Activated T-helper 1 cell treated with anti-CD3 and anti-CD28 coated beads, Interleukin-12 subunit alpha, Interleukin-12 subunit beta, Interleukin-2, Interleukin-4 antibody, amounts not matched to agents 30 ng/mL and 10 ng/mL and 1 ng/mL, durations not matched to agents 14 hours and 24 hours and 36 hours (primary cell): ENCODE results near the gene PITPNM2. TPM values are rescaled to one million over a fixed set of nuclear protein-coding genes. Genes with fewer than 3 reads are reported as not detected.
"Not testable (repeated sequence)": the region's sequence is repeated elsewhere in the genome, so short reads cannot be mapped to it uniquely, and the experiment has no call there.

Source experiments
- DNase-seq: peaks from one replicate; pipeline ENCODE4 v3.0.0; 2021; ENCODE audit warnings: low spot score
- H3K27ac Mint-ChIP-seq: one replicate; pipeline ENCODE4 v1.8.0; 2021; ENCODE audit warnings: mild to moderate bottlenecking, mixed read lengths
- H3K27me3 Mint-ChIP-seq: one replicate; pipeline ENCODE4 v1.8.0; 2022; ENCODE audit warnings: mild to moderate bottlenecking, moderate library complexity, mixed read lengths; ENCODE audit not compliant: insufficient read depth
- H3K36me3 Mint-ChIP-seq: one replicate; pipeline ENCODE4 v1.8.0; 2021; ENCODE audit warnings: low read depth, mixed read lengths
- H3K4me1 Mint-ChIP-seq: one replicate; pipeline ENCODE4 v1.8.0; 2021; ENCODE audit warnings: low read depth, mixed read lengths
- H3K4me3 Mint-ChIP-seq: one replicate; pipeline ENCODE4 v1.8.0; 2021; ENCODE audit warnings: mild to moderate bottlenecking, moderate library complexity, mixed read lengths
- H3K9me3 Mint-ChIP-seq: one replicate; pipeline ENCODE4 v1.8.0; 2021; ENCODE audit warnings: mixed read lengths
- intact Hi-C: fragments of 100-400 bp; cut with micrococcal nuclease; formaldehyde crosslinking; loops from one replicate; pipeline ENCODE4 v1.15.1; 2024
- total RNA-seq: library from RNA; stranded (reverse); gene quantifications from 2 replicates; pipeline ENCODE4 v1.2.3, GENCODE V29; 2022

Gene PITPNM2
- total RNA-seq, 1 donor from 2014 or later = 22.3 TPM

DNA sequence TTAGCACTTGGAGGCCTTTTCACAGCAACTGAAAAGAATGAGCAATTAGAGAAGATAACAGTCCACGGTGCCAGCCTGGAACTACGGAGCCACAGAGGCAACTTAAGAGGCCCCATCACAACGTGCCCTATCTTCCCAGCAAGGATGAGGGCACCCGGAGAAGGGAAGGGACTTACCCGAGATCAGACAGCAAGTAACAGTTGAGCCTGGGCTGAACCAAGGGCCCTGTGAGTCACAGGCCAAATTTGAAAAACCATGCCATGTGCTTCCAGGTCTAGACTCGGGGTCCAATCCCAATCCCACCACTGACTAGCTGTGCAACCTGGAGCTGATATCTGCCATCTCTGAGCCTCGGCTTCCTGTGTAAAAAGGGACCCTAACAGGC, 42.2 kb downstream of the PITPNM2 start:
- Mint-ChIP-seq H3K27ac (peak overlapping the region; percentile 31), H3K27me3 (no peaks in the 10 kb centered on the region), H3K36me3 (peaks cover 14% of the 10 kb centered on the region), H3K9me3 (no peaks in the 10 kb centered on the region), H3K4me3 (no peak overlapping the region), H3K4me1 (peaks cover 42% of the 10 kb centered on the region)
- intact Hi-C loops = no loop called here
- DNase-seq = no peak

DNA sequence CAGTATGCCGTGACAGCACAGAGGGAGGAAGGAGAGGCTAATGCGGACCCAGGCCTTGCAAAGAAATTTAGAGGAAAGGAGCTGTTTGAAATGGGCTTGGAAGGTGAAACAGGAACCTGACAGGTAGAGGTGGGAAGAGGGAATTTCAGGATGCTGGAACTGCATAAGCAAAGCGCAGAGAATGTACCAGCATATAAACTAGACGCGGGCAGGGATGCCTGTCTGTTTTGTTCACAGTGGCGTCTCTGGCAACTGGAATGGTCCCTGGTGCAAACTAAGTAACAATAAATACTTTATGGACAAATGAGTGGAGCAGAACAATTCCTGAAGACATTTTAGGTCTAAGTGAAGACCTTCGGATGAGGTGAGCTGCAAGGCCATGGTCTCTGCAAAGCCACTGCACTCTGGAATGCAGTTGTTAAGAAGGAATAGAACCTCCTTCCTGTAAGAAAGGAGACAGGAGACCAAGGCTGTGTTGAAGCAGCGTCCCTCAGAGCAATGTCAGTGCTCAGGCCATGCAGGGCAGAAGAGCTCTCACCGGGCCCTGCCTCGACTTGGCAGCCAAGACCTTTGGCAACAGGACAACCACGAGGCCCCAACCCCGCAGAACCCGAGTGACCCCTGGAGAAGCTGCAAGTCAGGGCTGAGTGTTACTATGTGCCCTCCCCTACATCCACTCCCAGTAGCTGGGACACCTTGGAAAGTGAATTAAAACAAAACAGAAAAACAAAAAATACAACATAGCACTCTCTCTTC, 42.8 kb downstream of the PITPNM2 start:
- peak overlapping the region; percentile 13 for H3K4me3 Mint-ChIP-seq
- intact Hi-C loops = loop anchor here (1.0 to 2.0 kb wide), 3 partner anchors 12 to 43 kb away; partner anchors contain the start of gene PITPNM2
- peaks cover 14% of the 10 kb centered on the region for H3K36me3 Mint-ChIP-seq
- H3K9me3 Mint-ChIP-seq = no peaks in the 10 kb centered on the region
- H3K27me3 Mint-ChIP-seq = no peaks in the 10 kb centered on the region
- DNase-seq = no peak
- H3K27ac Mint-ChIP-seq = peak overlapping the region; percentile 95
- H3K4me1 Mint-ChIP-seq = peaks cover 45% of the 10 kb centered on the region

DNA sequence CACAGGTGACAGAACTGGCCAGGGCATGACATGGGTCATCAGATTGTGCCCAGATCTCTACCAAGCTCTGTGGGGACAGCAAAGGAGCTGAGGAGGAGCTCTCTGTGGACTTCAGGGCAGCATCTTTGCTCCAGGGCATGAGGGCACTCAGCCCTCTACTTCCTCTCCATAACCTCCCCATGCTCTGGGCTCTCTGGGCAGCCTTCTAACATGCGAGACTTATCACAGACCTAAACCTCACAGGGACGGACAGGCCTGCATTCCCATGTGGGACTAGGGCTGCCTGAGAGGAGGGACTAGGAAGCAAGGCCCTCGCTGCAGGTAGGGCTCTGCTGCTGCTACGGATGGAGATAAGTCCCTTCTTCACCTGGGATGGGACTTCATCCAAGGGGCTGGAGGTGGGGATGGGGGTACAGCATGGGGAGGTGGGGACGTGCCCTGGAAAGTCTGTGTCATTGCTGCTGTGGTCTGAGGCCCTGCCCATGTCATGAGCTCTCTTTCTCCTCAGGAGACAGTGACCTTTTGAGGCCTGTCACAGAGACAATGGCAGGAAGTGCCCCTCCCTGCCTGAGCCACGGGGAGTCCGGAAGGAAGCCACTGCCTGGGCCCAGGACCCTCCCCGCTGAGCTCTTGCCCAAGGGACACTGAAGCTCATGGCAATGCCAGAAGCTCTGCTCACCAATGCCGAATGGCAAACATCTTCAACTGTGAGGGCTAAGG, 44.1 kb downstream of the PITPNM2 start:
- intact Hi-C loops = loop anchor here (1.0 to 2.0 kb wide), 3 partner anchors 14 to 44 kb away; partner anchors contain the start of gene PITPNM2
- peak overlapping the region; percentile 53 for H3K4me3 Mint-ChIP-seq
- no peaks in the 10 kb centered on the region for H3K27me3 Mint-ChIP-seq
- no peaks in the 10 kb centered on the region for H3K9me3 Mint-ChIP-seq
- H3K27ac Mint-ChIP-seq = peak overlapping the region; percentile 95
- DNase-seq = peak; percentile 73
- peaks cover 14% of the 10 kb centered on the region for H3K36me3 Mint-ChIP-seq
- H3K4me1 Mint-ChIP-seq = peaks cover 58% of the 10 kb centered on the region

DNA sequence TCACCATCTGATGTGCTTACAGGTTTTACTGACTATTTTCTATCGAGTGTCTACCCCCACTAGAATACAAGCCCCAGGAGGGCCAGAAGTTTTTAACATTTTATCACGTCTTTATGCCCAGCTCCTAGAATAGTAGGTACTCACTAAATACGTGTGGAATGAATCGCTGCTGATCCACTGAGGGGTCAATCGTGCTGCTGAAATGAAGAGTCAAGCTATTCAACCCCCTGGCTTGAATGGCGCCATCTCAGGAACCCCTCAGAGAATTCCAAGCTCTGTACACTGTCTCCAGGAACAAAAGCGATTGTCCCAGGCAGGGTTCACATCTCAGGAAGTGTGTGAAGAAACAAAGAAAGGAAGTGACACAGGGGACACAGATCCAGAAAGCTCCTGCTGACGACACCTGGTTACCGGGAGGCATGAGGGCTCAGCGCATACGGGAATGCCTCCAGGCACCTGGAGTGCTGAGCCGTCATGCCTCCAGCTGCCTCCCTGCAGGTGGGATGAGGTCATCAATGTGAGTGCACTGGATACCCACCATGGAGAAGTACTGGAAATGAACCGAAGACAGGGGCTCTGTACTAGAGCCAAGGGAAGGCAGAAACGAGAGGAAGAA, 45.6 kb downstream of the PITPNM2 start:
- Mint-ChIP-seq H3K4me1 (peaks cover 61% of the 10 kb centered on the region), H3K36me3 (peaks cover 14% of the 10 kb centered on the region), H3K4me3 (no peak overlapping the region), H3K27ac (peak overlapping the region; percentile 64), H3K9me3 (no peaks in the 10 kb centered on the region), H3K27me3 (no peaks in the 10 kb centered on the region)
- no peak for DNase-seq
- intact Hi-C loops = no loop called here

DNA sequence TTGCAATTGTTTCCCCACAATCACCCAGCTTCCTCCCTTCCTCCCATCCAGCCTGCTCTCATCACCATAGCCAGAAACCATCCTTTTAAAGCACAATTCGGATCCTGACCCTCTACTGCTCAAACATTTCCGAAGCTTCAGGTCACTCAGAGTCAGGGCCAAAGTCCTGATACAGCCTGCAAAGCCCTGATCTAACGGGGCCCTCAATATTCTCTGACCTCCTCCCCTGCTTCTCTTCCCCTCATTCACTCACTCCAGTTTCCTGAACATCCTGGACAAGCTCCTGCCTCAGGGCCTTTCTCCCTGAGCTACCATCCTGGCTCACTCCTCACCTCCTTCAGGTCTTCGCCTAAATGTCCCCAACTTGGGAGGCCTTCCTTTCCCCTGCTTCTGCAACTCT, 46.1 kb downstream of the PITPNM2 start:
- no peaks in the 10 kb centered on the region for H3K9me3 Mint-ChIP-seq
- peaks cover 14% of the 10 kb centered on the region for H3K36me3 Mint-ChIP-seq
- H3K27me3 Mint-ChIP-seq = no peaks in the 10 kb centered on the region
- intact Hi-C loops = no loop called here
- H3K4me3 Mint-ChIP-seq = no peak overlapping the region
- H3K27ac Mint-ChIP-seq = peak overlapping the region; percentile 66
- H3K4me1 Mint-ChIP-seq = peaks cover 61% of the 10 kb centered on the region
- no peak for DNase-seq

DNA sequence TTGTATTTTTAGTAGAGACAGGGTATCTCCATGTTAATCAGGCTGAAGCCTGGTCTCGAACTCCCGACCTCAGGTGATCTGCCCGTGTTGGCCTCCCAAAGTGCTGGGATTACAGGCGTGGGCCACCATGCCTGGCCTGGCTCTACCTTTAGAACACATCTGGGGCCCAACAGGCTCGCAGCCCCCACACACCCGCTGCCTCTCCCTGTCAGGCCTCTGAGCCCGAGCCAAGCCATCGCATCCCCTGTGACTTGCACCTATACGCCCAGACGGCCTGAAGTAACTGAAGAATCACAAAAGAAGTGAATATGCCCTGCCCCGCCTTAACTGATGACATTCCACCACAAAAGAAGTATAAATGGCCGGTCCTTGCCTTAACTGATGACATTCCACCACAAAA, 46.8 kb downstream of the PITPNM2 start:
- intact Hi-C loops, H3K27ac Mint-ChIP-seq, H3K4me3 Mint-ChIP-seq, DNase-seq, H3K9me3 Mint-ChIP-seq, H3K27me3 Mint-ChIP-seq: not testable (repeated sequence)
- H3K4me1 Mint-ChIP-seq = peaks cover 61% of the 10 kb centered on the region
- H3K36me3 Mint-ChIP-seq = peaks cover 14% of the 10 kb centered on the region

DNA sequence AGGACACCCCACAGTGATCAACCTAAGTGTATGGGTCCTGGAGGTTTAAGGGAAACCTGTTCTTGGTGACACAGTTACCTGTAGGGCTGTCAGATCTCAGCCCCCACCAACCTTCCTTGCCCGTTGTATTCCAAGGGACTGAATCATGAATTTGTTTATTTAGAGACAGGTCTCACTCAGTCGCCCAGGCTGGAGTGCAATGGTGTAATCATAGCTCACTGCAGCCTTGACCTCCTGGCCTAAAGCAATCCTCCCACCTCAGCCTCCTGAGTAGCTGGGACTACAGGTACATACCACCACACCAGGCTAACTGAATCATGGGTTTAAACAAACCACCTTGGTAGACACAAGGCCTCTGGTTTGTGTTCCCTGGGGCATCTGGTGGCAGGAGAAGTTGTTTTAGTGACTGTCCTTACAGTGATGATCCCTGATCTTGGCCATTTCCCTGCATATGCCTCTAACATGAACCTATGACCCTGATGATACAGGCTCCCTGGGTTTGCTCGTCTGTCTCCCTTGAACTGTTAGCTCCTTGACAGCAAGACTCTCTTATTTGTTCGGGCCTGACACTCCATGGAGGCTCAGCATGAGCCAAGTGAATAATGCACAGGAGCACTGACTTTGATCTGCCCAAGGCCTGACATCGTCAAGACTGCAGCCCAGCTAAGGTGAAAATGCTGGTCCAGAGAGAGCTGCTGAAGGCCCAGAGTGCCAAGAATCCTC, 47.9 kb downstream of the PITPNM2 start:
- no peak overlapping the region for H3K4me3 Mint-ChIP-seq
- peaks cover 54% of the 10 kb centered on the region for H3K4me1 Mint-ChIP-seq
- H3K27me3 Mint-ChIP-seq = no peaks in the 10 kb centered on the region
- no peak overlapping the region for H3K27ac Mint-ChIP-seq
- no peak for DNase-seq
- intact Hi-C loops = loop anchor here (1.0 kb wide), 1 partner anchor 27 kb away; no protein-coding TSS in a partner anchor
- H3K36me3 Mint-ChIP-seq = peaks cover 14% of the 10 kb centered on the region
- H3K9me3 Mint-ChIP-seq = no peaks in the 10 kb centered on the region

DNA sequence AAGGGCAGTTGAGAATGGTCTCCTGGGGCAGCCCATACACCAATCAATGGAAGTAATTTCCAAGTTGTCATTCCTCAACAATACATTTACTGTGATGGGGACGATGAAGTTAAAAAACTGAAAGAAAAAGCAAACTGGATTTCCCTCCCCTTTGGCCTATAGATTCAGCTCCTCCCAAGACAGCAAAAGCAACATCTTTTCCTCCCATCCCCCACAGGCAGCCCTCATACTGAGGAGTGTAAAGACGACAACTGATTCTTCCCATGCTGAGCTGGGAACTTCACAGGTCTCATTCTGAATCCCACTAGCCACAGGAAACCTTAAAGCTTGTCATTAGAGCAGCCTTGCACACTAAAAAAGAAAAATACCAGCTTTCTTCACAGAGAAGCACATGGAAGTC, 48.5 kb downstream of the PITPNM2 start:
- peak overlapping the region; percentile 37 for H3K27ac Mint-ChIP-seq
- peaks cover 48% of the 10 kb centered on the region for H3K4me1 Mint-ChIP-seq
- no peak for DNase-seq
- intact Hi-C loops = loop anchor here (1.0 kb wide), 1 partner anchor 26 kb away; no protein-coding TSS in a partner anchor
- H3K4me3 Mint-ChIP-seq = no peak overlapping the region
- H3K9me3 Mint-ChIP-seq = no peaks in the 10 kb centered on the region
- H3K36me3 Mint-ChIP-seq = peaks cover 9% of the 10 kb centered on the region
- H3K27me3 Mint-ChIP-seq = no peaks in the 10 kb centered on the region

DNA sequence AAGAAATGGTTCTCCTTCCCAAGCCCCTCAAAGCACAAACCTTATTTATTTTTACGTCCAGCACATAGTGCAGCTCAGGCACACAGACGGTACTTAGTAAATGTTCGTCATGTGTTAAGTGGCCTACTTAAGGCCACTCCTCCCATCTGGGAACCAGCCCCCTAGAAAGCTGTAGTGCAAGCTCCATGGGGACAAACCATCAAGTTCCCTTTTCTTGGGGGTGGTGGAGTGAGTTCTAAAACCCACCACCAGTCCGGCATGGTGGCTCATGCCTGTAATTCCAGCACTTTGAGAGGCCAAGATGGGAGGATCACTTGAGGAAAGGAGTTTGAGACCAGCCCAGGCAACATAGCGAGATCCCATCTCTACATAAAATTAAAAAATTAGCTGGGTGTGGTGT, 49.4 kb downstream of the PITPNM2 start:
- intact Hi-C loops = no loop called here

More for the DNA sequence above, 49.4 kb downstream of the PITPNM2 start:
- peaks cover 2% of the 10 kb centered on the region for H3K36me3 Mint-ChIP-seq
- no peak for DNase-seq
- H3K4me3 Mint-ChIP-seq = no peak overlapping the region
- H3K9me3 Mint-ChIP-seq = no peaks in the 10 kb centered on the region
- no peak overlapping the region for H3K27ac Mint-ChIP-seq
- H3K4me1 Mint-ChIP-seq = peaks cover 40% of the 10 kb centered on the region
- H3K27me3 Mint-ChIP-seq = no peaks in the 10 kb centered on the region

Other genes with a start within 250 kb of the PITPNM2 start
- 3.8 and 4.4 TPM in 2 replicates for gene ABCB9, start 184.6 kb downstream of the PITPNM2 start, total RNA-seq
- 18.0 and 22.1 TPM in 2 replicates for gene OGFOD2, start 175.8 kb downstream of the PITPNM2 start, total RNA-seq
- 154 and 155 TPM in 2 replicates for gene ARL6IP4, start 170.4 kb downstream of the PITPNM2 start, total RNA-seq
- gene MPHOSPH9, start 82.1 kb upstream of the PITPNM2 start, total RNA-seq = 87.3 and 89.9 TPM in 2 replicates
- gene MTRFR, start 82.3 kb upstream of the PITPNM2 start, total RNA-seq = 32.6 and 34.2 TPM in 2 replicates
- 70.8 and 72.5 TPM in 2 replicates for gene CDK2AP1, start 120.8 kb upstream of the PITPNM2 start, total RNA-seq
- gene SBNO1, start 213.8 kb upstream of the PITPNM2 start, total RNA-seq = 51.6 and 52.8 TPM in 2 replicates
- 69.1 and 70.1 TPM in 2 replicates for gene KMT5A, start 233.0 kb upstream of the PITPNM2 start, total RNA-seq